ENCODE measurements around the gene FTH1. TPM values are rescaled to one million over a fixed set of nuclear protein-coding genes. Genes with fewer than 3 reads are reported as not detected.

The FTH1 gene
- total and polyA plus RNA-seq, 2 of the 13 experiments (the other 11 are each of a cell fraction or from before 2014, with no cell fraction given) = 607 to 760 TPM

DNA sequence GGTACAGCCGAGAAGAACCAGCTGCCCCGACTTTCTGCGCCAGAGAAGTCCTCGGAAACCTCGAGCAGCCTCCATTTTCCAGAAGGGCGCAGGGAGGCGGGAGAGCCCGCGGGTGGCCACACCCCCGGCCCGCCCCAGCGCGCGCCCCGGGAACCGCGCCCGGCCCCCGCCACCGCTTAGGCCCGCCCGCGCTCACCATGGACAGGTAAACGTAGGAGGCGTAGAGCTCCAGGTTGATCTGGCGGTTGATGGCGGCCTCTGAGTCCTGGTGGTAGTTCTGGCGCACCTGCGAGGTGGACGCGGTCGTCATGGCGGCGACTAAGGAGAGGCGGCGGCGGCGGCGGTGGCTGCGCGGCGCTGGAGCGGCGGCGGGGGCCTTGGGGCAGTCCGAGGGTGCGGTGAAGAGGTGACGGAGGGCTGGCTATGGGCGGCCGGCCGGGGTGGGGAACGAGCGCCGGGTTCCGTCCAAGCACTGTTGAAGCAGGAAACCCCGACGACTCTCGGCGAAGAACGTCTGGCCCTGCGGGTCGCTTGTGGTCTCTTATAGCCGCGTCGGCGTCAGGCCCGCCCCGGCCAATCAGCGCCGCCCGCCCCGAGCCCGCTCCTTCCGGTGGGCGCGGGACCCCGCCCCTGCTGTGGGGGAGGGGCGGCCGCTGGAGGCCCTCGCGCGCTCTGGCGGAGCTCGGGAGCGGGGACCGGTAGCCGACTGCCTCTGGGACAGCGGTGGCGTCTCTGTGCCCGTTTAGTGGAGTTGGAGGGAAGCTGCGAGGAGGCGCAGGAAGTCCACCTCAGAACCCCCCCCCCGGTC lies at the start of gene FTH1 (continued):
- TF ChIP-seq NR3C1 (CRISPR knock-in tag; IDR thresholded peaks at IDR 0.05) (no peak), ZNF709 (CRISPR knock-in tag; IDR thresholded peaks at IDR 0.05) (peak; percentile 88), ATAD3A (CRISPR knock-in tag; IDR thresholded peaks at IDR 0.05) (no peak), ZNF614 (CRISPR knock-in tag; IDR thresholded peaks at IDR 0.05; ENCODE audit: borderline replicate concordance) (no peak), FOXJ3 (CRISPR knock-in tag; IDR thresholded peaks at IDR 0.05; ENCODE audit: borderline replicate concordance) (no peak), CSRNP2 (CRISPR knock-in tag; conservative IDR thresholded peaks at IDR 0.05; ENCODE audit: low read depth) (no peak), ZSCAN29 (CRISPR knock-in tag; conservative IDR thresholded peaks at IDR 0.05) (no peak), ZNF160 (CRISPR knock-in tag; IDR thresholded peaks at IDR 0.05) (peak; percentile 73), ZNF460 (CRISPR knock-in tag; IDR thresholded peaks at IDR 0.05; ENCODE audit: borderline replicate concordance) (peak; percentile 9; the same call in 1 of the 2 replicates), CBFB (CRISPR knock-in tag; IDR thresholded peaks at IDR 0.05) (no peak; the same call in 1 of the 2 replicates), NONO (IDR thresholded peaks at IDR 0.05) (no peak), NONO (CRISPR knock-in tag; conservative IDR thresholded peaks at IDR 0.05) (peak; percentile 91), PPARG (CRISPR knock-in tag; conservative IDR thresholded peaks at IDR 0.05) (no peak), ZNF615 (CRISPR knock-in tag; IDR thresholded peaks at IDR 0.05; ENCODE audit: borderline replicate concordance) (no peak; the same call in 1 of the 2 replicates), XRCC5 (optimal IDR thresholded peaks at IDR 0.05; ENCODE audit: low read length) (no peak), ISX (CRISPR knock-in tag; conservative IDR thresholded peaks at IDR 0.05) (peak; percentile 67; the same call in 1 of the 2 replicates), ZNF296 (CRISPR knock-in tag; conservative IDR thresholded peaks at IDR 0.05) (no peak), FOXA1 (IDR thresholded peaks at IDR 0.05) (no peak), FOXA1 (CRISPR knock-in tag; IDR thresholded peaks at IDR 0.05) (no peak), ZNF18 (CRISPR knock-in tag; IDR thresholded peaks at IDR 0.05; ENCODE audit: insufficient replicate concordance) (no peak), ZNF331 (CRISPR knock-in tag; IDR thresholded peaks at IDR 0.05) (peak; percentile 60), SNAI1 (CRISPR knock-in tag; IDR thresholded peaks at IDR 0.05; ENCODE audit: borderline replicate concordance) (no peak)
- TF ChIP-seq, protein P1, sequence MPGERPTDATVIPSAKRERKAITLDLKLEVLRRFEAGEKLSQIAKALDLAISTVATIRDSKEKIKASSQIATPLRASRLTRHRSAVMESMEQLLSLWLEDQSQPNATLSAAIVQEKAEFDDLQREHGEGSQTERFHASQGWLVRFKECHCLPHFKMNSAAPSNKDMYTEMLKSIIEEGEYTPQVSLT (CRISPR knock-in tag; IDR thresholded peaks at IDR 0.05; ENCODE audit: borderline replicate concordance, low read depth) = no peak; the same call in 1 of the 2 replicates
- TF ChIP-seq, protein P2, sequence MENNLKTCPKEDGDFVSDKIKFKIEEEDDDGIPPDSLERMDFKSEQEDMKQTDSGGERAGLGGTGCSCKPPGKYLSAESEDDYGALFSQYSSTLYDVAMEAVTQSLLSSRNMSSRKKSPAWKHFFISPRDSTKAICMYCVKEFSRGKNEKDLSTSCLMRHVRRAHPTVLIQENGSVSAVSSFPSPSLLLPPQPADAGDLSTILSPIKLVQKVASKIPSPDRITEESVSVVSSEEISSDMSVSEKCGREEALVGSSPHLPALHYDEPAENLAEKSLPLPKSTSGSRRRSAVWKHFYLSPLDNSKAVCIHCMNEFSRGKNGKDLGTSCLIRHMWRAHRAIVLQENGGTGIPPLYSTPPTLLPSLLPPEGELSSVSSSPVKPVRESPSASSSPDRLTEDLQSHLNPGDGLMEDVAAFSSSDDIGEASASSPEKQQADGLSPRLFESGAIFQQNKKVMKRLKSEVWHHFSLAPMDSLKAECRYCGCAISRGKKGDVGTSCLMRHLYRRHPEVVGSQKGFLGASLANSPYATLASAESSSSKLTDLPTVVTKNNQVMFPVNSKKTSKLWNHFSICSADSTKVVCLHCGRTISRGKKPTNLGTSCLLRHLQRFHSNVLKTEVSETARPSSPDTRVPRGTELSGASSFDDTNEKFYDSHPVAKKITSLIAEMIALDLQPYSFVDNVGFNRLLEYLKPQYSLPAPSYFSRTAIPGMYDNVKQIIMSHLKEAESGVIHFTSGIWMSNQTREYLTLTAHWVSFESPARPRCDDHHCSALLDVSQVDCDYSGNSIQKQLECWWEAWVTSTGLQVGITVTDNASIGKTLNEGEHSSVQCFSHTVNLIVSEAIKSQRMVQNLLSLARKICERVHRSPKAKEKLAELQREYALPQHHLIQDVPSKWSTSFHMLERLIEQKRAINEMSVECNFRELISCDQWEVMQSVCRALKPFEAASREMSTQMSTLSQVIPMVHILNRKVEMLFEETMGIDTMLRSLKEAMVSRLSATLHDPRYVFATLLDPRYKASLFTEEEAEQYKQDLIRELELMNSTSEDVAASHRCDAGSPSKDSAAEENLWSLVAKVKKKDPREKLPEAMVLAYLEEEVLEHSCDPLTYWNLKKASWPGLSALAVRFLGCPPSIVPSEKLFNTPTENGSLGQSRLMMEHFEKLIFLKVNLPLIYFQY (CRISPR knock-in tag; IDR thresholded peaks at IDR 0.05; ENCODE audit: borderline replicate concordance) = peak; percentile 68; the same call in 1 of the 2 replicates

All from HepG2 (cell line).